ENCODE results near the gene ADAMTS15.

DNA sequence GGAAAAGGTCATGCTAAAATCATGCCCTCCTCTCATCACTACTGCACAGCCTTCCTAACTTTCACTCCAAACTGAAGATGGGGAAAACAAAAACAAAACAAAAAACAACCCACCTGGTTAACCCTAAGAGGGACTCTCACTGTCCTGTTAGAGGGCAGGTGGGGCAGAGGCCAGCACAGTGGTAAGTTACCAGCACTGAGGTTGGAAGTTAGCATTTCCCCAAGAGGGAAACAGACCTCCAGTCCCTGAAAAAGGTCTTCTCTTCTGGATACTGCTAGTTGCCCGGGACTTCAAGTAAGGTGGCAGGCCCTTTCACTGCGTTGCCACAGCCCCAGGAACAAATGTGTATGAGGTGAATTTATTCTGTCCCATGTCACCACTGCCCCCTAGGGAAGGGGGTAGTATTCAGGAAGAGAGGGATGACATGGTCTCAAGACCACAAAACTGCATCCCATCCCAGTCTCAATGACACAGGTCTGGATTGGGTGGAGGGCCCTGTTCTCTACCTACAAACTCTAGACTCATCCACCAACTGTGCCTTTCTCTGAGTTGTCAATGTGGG is 19.2 kb upstream of the ADAMTS15 start:
- TF ChIP-seq, protein P1, sequence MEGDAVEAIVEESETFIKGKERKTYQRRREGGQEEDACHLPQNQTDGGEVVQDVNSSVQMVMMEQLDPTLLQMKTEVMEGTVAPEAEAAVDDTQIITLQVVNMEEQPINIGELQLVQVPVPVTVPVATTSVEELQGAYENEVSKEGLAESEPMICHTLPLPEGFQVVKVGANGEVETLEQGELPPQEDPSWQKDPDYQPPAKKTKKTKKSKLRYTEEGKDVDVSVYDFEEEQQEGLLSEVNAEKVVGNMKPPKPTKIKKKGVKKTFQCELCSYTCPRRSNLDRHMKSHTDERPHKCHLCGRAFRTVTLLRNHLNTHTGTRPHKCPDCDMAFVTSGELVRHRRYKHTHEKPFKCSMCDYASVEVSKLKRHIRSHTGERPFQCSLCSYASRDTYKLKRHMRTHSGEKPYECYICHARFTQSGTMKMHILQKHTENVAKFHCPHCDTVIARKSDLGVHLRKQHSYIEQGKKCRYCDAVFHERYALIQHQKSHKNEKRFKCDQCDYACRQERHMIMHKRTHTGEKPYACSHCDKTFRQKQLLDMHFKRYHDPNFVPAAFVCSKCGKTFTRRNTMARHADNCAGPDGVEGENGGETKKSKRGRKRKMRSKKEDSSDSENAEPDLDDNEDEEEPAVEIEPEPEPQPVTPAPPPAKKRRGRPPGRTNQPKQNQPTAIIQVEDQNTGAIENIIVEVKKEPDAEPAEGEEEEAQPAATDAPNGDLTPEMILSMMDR (IDR thresholded peaks at IDR 0.05): no peak
- TF ChIP-seq POLR2A (IDR thresholded peaks at IDR 0.05): no peak
- TF ChIP-seq EP300 (IDR thresholded peaks at IDR 0.05): no peak
- no peak for TF ChIP-seq POLR2AphosphoS5 (IDR thresholded peaks at IDR 0.05)
